Lung (tissue), 12 donors: ENCODE data around the gene KIAA0586. TPM values are rescaled to one million over a fixed set of nuclear protein-coding genes. Genes with fewer than 3 reads are reported as not detected.

ENCODE experiments used
- ATAC-seq: fragments of 200-7000 bp; cut with Tn5 transposase; one replicate; pipeline ENCODE4 v1.9.1; 2020; ENCODE audit warnings: moderate number of reproducible peaks; ENCODE audit not compliant: insufficient read depth, low FRiP score
- DNase-seq, 3 donors: peaks; one replicate each; pipeline ENCODE4 v3.0.0-alpha.2; 2013 to 2017
- H3K27ac ChIP-seq, 2 donors: one replicate each; pipeline ENCODE4 v1.5.1; 2013; ENCODE audit warnings: mild to moderate bottlenecking in 2 of 2, moderate library complexity in 2 of 2, control low read depth in 1 of 2, inconsistent platforms in 1 of 2, low read depth in 1 of 2, low read length in 1 of 2
- H3K27me3 ChIP-seq, 3 donors: one replicate each; pipeline ENCODE4 v1.5.1; 2013; ENCODE audit warnings: low read length in 2 of 3; ENCODE audit not compliant: control insufficient read depth in 3 of 3, insufficient read depth in 3 of 3
- H3K36me3 ChIP-seq, 4 donors: one replicate each; pipeline ENCODE4 v1.5.1; 2013; ENCODE audit warnings: low read length in 4 of 4, mild to moderate bottlenecking in 1 of 4, moderate library complexity in 1 of 4; ENCODE audit not compliant: control insufficient read depth in 4 of 4, insufficient read depth in 4 of 4
- H3K4me1 ChIP-seq, 5 donors: one replicate each; pipeline ENCODE4 v1.5.1; 2013; ENCODE audit warnings: low read length in 5 of 5, mild to moderate bottlenecking in 2 of 5, moderate library complexity in 1 of 5; ENCODE audit not compliant: control insufficient read depth in 5 of 5, insufficient read depth in 5 of 5
- H3K4me3 ChIP-seq: one replicate; pipeline ENCODE4 v1.5.1; 2013; ENCODE audit warnings: mild to moderate bottlenecking, control low read depth, moderate library complexity
- H3K9ac ChIP-seq, 2 donors: one replicate each; pipeline ENCODE4 v1.5.1; 2013; ENCODE audit warnings: low read length in 2 of 2, control low read depth in 1 of 2; ENCODE audit not compliant: insufficient read depth in 1 of 2
- H3K9me3 ChIP-seq, 4 donors: one replicate each; pipeline ENCODE4 v1.5.1; 2013; ENCODE audit warnings: low read length in 3 of 4, mild to moderate bottlenecking in 1 of 4, moderate library complexity in 1 of 4; ENCODE audit not compliant: control insufficient read depth in 4 of 4, insufficient read depth in 3 of 4
- WGBS, 2 donors: extraction: QIAGEN DNeasy Blood & Tissue Kit; methylation state at CpG; one replicate each; pipeline ENCODE4 v1.1.7; 2013; 5-methylcytosine and 5-hydroxymethylcytosine counted together
- polyA plus RNA-seq, 2 donors: library from polyadenylated mRNA; stranded (reverse); fragments of 200-250 nt; gene quantifications; one replicate each; pipeline ENCODE4 v1.2.1, GENCODE V29; 2013
- total RNA-seq, 2 donors: library from RNA; depleted of rRNA in 1 of 2; stranded (reverse); fragments of >200 nt in 1 of 2; gene quantifications; one replicate each; pipeline ENCODE4 v1.2.1, GENCODE V29; 2014 to 2021
- TF ChIP-seq, protein P1 (sequence below): IDR thresholded peaks from 2 replicates; pipeline ENCODE4 v1.5.1; 2012; ENCODE audit warnings: mild to moderate bottlenecking; ENCODE audit errors: control extremely low read depth, extremely low read depth
- donor health status: control.
- donor health status: control.
- donor health status: Bipolar disorder and iron deficiency.
- donor health status: healthy.
- donor health status: DM: yes; HTN: yes; CAD: no.

Gene KIAA0586
- total and polyA plus RNA-seq, 4 donors = 5.3 to 30.1 (median 9.6) TPM

DNA sequence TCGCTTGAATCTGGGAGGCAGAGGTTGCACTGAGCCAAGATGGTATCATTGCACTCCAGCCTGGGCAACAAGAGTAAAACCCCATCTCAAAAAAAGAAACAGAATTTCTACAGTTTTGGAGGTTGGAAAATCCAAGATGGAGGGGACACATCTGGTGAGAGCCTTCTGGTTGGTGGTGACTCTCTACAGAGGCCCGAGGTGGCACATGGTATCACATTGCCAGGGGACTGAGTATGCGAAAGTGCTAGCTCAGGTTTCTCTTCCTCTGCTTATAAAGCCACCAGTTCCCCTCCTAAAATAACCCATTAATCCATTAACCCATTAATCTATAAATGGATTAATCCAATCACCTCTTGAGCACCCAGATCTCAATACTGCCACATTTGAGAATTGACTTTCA, 139.5 kb downstream of the KIAA0586 start:
- H3K36me3 ChIP-seq = no peaks in the 10 kb centered on the region
- no peak overlapping the region for H3K9ac ChIP-seq
- H3K27me3 ChIP-seq = no peaks in the 10 kb centered on the region
- H3K4me3 ChIP-seq = no peak overlapping the region
- no peak overlapping the region for H3K27ac ChIP-seq
- 88 to 89% methylated on average over 3 of the region's 3 CpGs for WGBS, 2 donors
- no peak for DNase-seq
- TF ChIP-seq, protein P1, sequence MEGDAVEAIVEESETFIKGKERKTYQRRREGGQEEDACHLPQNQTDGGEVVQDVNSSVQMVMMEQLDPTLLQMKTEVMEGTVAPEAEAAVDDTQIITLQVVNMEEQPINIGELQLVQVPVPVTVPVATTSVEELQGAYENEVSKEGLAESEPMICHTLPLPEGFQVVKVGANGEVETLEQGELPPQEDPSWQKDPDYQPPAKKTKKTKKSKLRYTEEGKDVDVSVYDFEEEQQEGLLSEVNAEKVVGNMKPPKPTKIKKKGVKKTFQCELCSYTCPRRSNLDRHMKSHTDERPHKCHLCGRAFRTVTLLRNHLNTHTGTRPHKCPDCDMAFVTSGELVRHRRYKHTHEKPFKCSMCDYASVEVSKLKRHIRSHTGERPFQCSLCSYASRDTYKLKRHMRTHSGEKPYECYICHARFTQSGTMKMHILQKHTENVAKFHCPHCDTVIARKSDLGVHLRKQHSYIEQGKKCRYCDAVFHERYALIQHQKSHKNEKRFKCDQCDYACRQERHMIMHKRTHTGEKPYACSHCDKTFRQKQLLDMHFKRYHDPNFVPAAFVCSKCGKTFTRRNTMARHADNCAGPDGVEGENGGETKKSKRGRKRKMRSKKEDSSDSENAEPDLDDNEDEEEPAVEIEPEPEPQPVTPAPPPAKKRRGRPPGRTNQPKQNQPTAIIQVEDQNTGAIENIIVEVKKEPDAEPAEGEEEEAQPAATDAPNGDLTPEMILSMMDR = no peak
- no peaks in the 10 kb centered on the region for H3K9me3 ChIP-seq
- no peak for ATAC-seq
- H3K4me1 ChIP-seq = peaks cover 0 to 26% (median 1%) of the 10 kb centered on the region in 5 donors

DNA sequence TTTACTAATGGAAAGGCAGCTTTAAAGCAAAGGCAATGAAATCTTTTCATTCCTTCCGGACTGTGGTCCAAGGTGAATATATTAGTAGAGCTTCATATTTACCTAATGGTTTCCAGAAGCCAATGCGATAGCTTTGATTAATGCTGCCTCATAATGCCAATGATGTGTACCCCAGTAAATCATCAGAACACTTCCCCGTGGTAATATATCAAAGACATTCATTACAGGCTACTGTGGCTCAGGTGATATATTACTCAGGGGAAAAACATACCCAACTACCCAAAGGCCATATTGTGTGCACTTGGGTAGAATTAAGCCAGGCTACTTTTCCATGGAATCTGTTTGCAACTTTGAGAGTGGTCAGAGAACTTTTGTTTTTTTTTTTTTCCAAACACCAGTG, 140.8 kb downstream of the KIAA0586 start:
- no peak for ATAC-seq
- Histone ChIP-seq H3K4me1 (peaks cover 0 to 24% (median 7%) of the 10 kb centered on the region in 5 donors), H3K9me3 (no peaks in the 10 kb centered on the region), H3K4me3 (no peak overlapping the region), H3K27ac (no peak overlapping the region), H3K9ac (no peak overlapping the region), H3K36me3 (no peaks in the 10 kb centered on the region), H3K27me3 (no peaks in the 10 kb centered on the region)
- TF ChIP-seq, protein P1 = no peak
- WGBS, 2 donors = 85 to 90% methylated on average over 3 of the region's 3 CpGs
- DNase-seq = no peak

DNA sequence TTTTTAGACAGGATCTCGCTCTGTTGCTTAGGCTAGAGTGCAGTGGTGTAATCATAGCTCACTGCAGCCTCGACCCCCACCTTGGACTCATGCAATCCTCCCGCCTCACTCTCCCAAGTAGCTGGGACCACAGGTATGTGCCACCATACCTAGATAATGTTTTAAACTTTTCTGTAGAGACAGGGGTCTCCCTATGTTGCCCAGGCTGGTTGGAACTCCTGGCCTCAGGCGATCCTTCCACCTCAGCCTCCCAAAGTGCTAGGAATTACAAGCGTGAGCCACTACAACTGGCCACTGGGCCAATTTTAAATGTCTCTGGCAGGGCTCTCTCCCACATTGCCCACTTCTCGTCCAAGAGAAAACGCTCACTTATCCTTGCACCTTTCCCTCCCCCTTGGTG, 143.7 kb downstream of the KIAA0586 start:
- H3K4me3 ChIP-seq = no peak overlapping the region
- H3K27ac ChIP-seq = no peak overlapping the region
- peaks cover 0 to 26% (median 13%) of the 10 kb centered on the region in 5 donors for H3K4me1 ChIP-seq
- H3K27me3 ChIP-seq = no peaks in the 10 kb centered on the region
- ATAC-seq (no peak), DNase-seq (no peak)
- no peaks in the 10 kb centered on the region for H3K36me3 ChIP-seq
- WGBS, 2 donors = 94% methylated on average over 7 of the region's 7 CpGs
- no peak overlapping the region for H3K9ac ChIP-seq
- TF ChIP-seq, protein P1 = no peak
- H3K9me3 ChIP-seq = no peaks in the 10 kb centered on the region
